ENCODE results near the gene C17orf75. TPM values are rescaled to one million over a fixed set of nuclear protein-coding genes. Genes with fewer than 3 reads are reported as not detected.
A peak's percentile ranks its signal among the peaks of the same experiment; 100 is the strongest.

C17orf75 gene
- total and polyA plus RNA-seq, 2 of the 4 experiments (the other 2 are of a cell fraction), result 11.5 to 16.1 TPM

DNA sequence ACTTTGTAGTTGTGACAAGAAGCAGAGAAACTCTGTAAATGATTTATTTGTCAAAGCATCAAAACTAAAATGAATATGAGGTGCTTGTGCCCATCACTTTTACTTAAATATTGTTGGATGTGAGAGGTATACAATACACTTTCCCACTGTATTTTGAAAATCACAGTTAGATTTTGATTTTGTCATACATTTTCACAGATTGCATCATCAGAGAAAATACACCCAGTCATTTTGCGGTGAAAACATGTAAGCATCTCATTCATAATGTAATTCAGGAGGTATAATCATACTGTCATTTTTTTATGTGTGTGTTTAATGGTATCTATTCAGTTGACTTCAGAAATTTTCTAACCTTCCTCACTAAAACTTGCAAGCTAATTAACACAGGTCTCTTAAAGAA lies 19.3 kb upstream of the C17orf75 start:
- no peak overlapping the region for H3K14ac ChIP-seq (replicated peaks; ENCODE audit: low read depth, low read length)
- no peak for TF ChIP-seq POLR2A (IDR thresholded peaks at IDR 0.05; ENCODE audit: low read depth, low read length)
- no peak for TF ChIP-seq MAFK (IDR thresholded peaks at IDR 0.05; ENCODE audit: low read depth, low read length)
- no peak for TF ChIP-seq CHD1 (IDR thresholded peaks at IDR 0.05; ENCODE audit: low read depth, low read length)
- no peak for TF ChIP-seq NFE2L2 (IDR thresholded peaks at IDR 0.05; ENCODE audit: low read depth, low read length)
- TF ChIP-seq CEBPB (IDR thresholded peaks at IDR 0.05; ENCODE audit: low read depth, low read length), result peak; percentile 70
- BruUV-seq (replicated peaks), result no TSS peak
- no peak overlapping the region for H2AFZ ChIP-seq (replicated peaks; ENCODE audit: low read length, poor library complexity)
- no peak overlapping the region for H3K56ac ChIP-seq (ENCODE audit: extremely low read depth, insufficient read depth, low read length)
- no peak overlapping the region for H3K4ac ChIP-seq (ENCODE audit: low read depth, low read length)
- no CpG with 5 or more reads among the region's 1 CpG for WGBS, 2 experiments (ENCODE audit: extremely low coverage in 2 of 2, insufficient read length in 1 of 2)
- H3K4me2 ChIP-seq (ENCODE audit: low read depth, low read length), result no peak overlapping the region
- H2BK5ac ChIP-seq (ENCODE audit: low read depth, low read length, poor library complexity, severe bottlenecking), result no peak overlapping the region
- no peak overlapping the region for H3K27ac ChIP-seq (ENCODE audit: insufficient read depth, low read length)
- H3K23ac ChIP-seq (ENCODE audit: low read depth, low read length), result no peak overlapping the region
- no peak overlapping the region for H4K8ac ChIP-seq (ENCODE audit: low read depth in 2 of 2, low read length in 2 of 2)
- H3K27me3 ChIP-seq (ENCODE audit: control insufficient read depth, insufficient read depth, low read length), result no peaks in the 10 kb centered on the region
- H2AK9ac ChIP-seq (replicated peaks; ENCODE audit: low read depth, low read length, poor library complexity), result no peak overlapping the region
- DNase-seq, result no peak
- no peak overlapping the region for H3K18ac ChIP-seq (ENCODE audit: low read depth, low read length)
- no peak overlapping the region for H3K4me3 ChIP-seq (ENCODE audit: insufficient read depth, low read depth, low read length)
- no peak overlapping the region for H2BK20ac ChIP-seq (ENCODE audit: low read depth, low read length)
- peaks cover 29 to 61% of the 10 kb centered on the region in 2 experiments for H3K79me1 ChIP-seq (ENCODE audit: low read depth in 1 of 2, low read length in 2 of 2)
- no peak overlapping the region for H3K9ac ChIP-seq (ENCODE audit: low read depth, low read length)
- in situ Hi-C loops (cut with MboI; ENCODE audit: low sequenced_read_pairs) (no loop called here), dilution Hi-C loops (cut with HindIII; ENCODE audit: low sequenced_read_pairs, unreplicated experiment) (no loop called here), intact Hi-C loops (cut with micrococcal nuclease) (loop anchor here (2.0 kb wide), 1 partner anchor 16 kb away; no protein-coding TSS in a partner anchor)
- H2BK120ac ChIP-seq (ENCODE audit: low read depth, low read length), result no peak overlapping the region
- H3K9me1 ChIP-seq (ENCODE audit: insufficient read depth, low read length), result 0 out of 2 replicates have a peak, but pooled peaks cover 2% of the 10 kb centered on the region
- peaks cover 64% of the 10 kb centered on the region for H3K36me3 ChIP-seq (ENCODE audit: control insufficient read depth, insufficient read depth, low read length)
- ChIA-PET POLR2A (ENCODE audit: unreplicated experiment) (no interaction called here), CTCF (no interaction called here)
- H4K5ac ChIP-seq (ENCODE audit: low read depth, low read length), result no peak overlapping the region
- no peaks in the 10 kb centered on the region for H3K9me3 ChIP-seq (ENCODE audit: control insufficient read depth, insufficient read depth, low read length)
- H3K4me1 ChIP-seq (ENCODE audit: control insufficient read depth, insufficient read depth, low read length), result no peaks in the 10 kb centered on the region
- H4K91ac ChIP-seq (ENCODE audit: insufficient read depth, low read depth, low read length), result no peak overlapping the region
- no peak for ATAC-seq (ENCODE audit: low read depth)
- no peak overlapping the region for H2AK5ac ChIP-seq (ENCODE audit: low read depth, low read length)
- peaks cover 66% of the 10 kb centered on the region for H4K20me1 ChIP-seq (ENCODE audit: insufficient read depth, low read length)
- no peak overlapping the region for H2BK15ac ChIP-seq (ENCODE audit: low read depth, low read length)
